ENCODE measurements around the gene GET4. TPM values are rescaled to one million over a fixed set of nuclear protein-coding genes. Genes with fewer than 3 reads are reported as not detected.

The GET4 gene
- total RNA-seq, 4 donors from 2014 or later, result 29.7 to 93.3 (median 56.8) TPM

GRCh38 chr7:859359-860030, 16.9 kb upstream of the GET4 start:
- H3K4me3 ChIP-seq, result no peak overlapping the region
- H3K36me3 ChIP-seq, result peaks cover 0 to 90% (median 0%) of the 10 kb centered on the region in 3 donors
- no peak for TF ChIP-seq POLR2A (IDR thresholded peaks at IDR 0.05)
- TF ChIP-seq CTCF (IDR thresholded peaks at IDR 0.05), result no peak
- H3K9me3 ChIP-seq, result no peaks in the 10 kb centered on the region
- H3K27ac ChIP-seq, result no peak overlapping the region
- H3K27me3 ChIP-seq, result no peaks in the 10 kb centered on the region
- H3K4me1 ChIP-seq, result peaks cover 0 to 2% (median 0%) of the 10 kb centered on the region in 4 donors
- no peak for DNase-seq

GRCh38 chr7:860149-860548, 16.2 kb upstream of the GET4 start:
- peaks cover 0 to 90% (median 0%) of the 10 kb centered on the region in 3 donors for H3K36me3 ChIP-seq
- H3K9me3 ChIP-seq, result no peaks in the 10 kb centered on the region
- no peak overlapping the region for H3K4me3 ChIP-seq
- TF ChIP-seq CTCF (IDR thresholded peaks at IDR 0.05) (no peak), POLR2A (IDR thresholded peaks at IDR 0.05) (no peak)
- no peak for DNase-seq
- no peak overlapping the region for H3K27ac ChIP-seq
- H3K27me3 ChIP-seq, result no peaks in the 10 kb centered on the region
- peaks cover 0 to 2% (median 0%) of the 10 kb centered on the region in 4 donors for H3K4me1 ChIP-seq

DNA sequence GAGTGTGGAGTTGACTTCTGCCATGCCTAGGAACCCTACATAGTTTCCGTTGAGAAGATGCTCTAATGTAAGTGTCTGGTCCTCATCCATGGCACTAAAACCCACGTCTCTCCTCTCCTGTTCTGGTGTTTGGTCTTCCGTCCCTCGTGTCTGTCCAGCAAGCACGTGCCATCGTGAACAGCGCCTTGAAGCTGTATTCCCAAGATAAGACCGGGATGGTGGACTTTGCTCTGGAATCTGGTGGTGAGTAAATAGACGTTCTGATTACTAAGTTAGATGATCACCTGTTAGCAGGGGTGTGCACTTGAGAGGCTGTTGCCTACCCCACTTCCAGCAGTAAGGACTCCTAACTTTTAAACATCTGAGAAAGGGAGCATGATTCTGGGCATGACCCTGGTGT, 15.1 kb upstream of the GET4 start:
- peak in 2 of 3 donors; percentile 69 to 86 for DNase-seq
- Histone ChIP-seq H3K4me3 (no peak overlapping the region), H3K4me1 (peaks cover 0 to 2% (median 0%) of the 10 kb centered on the region in 4 donors), H3K36me3 (peaks cover 0 to 91% (median 0%) of the 10 kb centered on the region in 3 donors), H3K27me3 (no peaks in the 10 kb centered on the region), H3K27ac (peak overlapping the region in 1 of 4 donors; percentile 60), H3K9me3 (no peaks in the 10 kb centered on the region)
- TF ChIP-seq POLR2A (IDR thresholded peaks at IDR 0.05), result no peak
- TF ChIP-seq CTCF (IDR thresholded peaks at IDR 0.05), result no peak

GRCh38 chr7:862157-862556, 14.2 kb upstream of the GET4 start:
- Histone ChIP-seq H3K36me3 (peaks cover 0 to 90% (median 0%) of the 10 kb centered on the region in 3 donors), H3K4me1 (peaks cover 0 to 5% (median 1%) of the 10 kb centered on the region in 4 donors), H3K27ac (no peak overlapping the region), H3K4me3 (no peak overlapping the region), H3K9me3 (no peaks in the 10 kb centered on the region), H3K27me3 (no peaks in the 10 kb centered on the region)
- DNase-seq, result no peak
- TF ChIP-seq CTCF (IDR thresholded peaks at IDR 0.05), result no peak
- TF ChIP-seq POLR2A (IDR thresholded peaks at IDR 0.05), result no peak

DNA sequence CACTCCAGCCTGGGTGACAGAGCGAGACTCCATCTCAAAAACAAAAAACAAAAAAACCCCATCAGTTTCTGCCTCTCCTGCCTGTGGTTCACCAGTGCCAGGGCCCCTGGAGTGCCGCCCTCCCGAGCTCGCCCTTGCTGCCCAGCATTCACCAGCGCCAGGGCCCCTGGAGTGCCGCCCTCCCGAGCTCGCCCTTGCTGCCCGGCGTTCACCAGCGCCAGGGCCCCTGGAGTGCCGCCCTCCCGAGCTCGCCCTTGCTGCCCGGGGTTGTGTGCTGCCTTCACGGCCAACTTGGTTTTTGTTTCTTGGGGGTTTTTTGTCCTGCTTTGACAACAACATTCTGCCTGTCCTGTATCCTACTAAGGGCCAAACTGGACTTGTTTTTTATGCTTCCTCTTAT, 13.2 kb upstream of the GET4 start:
- Histone ChIP-seq H3K27me3 (no peaks in the 10 kb centered on the region), H3K9me3 (no peaks in the 10 kb centered on the region), H3K4me1 (peaks cover 0 to 14% (median 1%) of the 10 kb centered on the region in 4 donors), H3K27ac (no peak overlapping the region), H3K4me3 (no peak overlapping the region), H3K36me3 (peaks cover 0 to 90% (median 0%) of the 10 kb centered on the region in 3 donors)
- no peak for TF ChIP-seq CTCF (IDR thresholded peaks at IDR 0.05)
- no peak for TF ChIP-seq POLR2A (IDR thresholded peaks at IDR 0.05)
- no peak for DNase-seq
